K562 (cell line): Measurements from ENCODE around the gene RAD1. TPM values are rescaled to one million over a fixed set of nuclear protein-coding genes. Genes with fewer than 3 reads are reported as not detected.

ENCODE experiments used
- polyA plus RNA-seq, 8 experiments: library from polyadenylated mRNA; depleted of rRNA in 4 of 8; stranded (reverse) in 5 of 8; unstranded in 3 of 8; fragments of >200 nt; fragmentation: Nextera tagmentation in 2 of 8; fragmentation: Illumina TruSeq in 1 of 8; extraction: Ambion mirVana in 2 of 8; extraction: Trizol in 1 of 8; gene quantifications; 2 replicates each; pipeline versions ENCODE4 v1.2.1 to v1.2.3, GENCODE V29; 2011 to 2014; ENCODE audit warnings: inconsistent platforms in 1 of 8, missing spikeins in 1 of 8
- total RNA-seq, 7 experiments: library from RNA; depleted of rRNA in 6 of 7; stranded (reverse); fragments of >200 nt in 6 of 7; fragmentation: Illumina TruSeq in 2 of 7; extraction: Trizol in 2 of 7; gene quantifications; 2 replicates each; pipeline versions ENCODE4 v1.2.1 to v1.2.3, GENCODE V29; 2011 to 2021; ENCODE audit warnings: low replicate concordance in 1 of 7
- TF ChIP-seq, protein P1 (sequence below): fragments of 450-650 bp; IDR thresholded peaks from 2 replicates; pipeline ENCODE4 v1.6.1; 2016; ENCODE audit warnings: mild to moderate bottlenecking, moderate library complexity

RAD1 gene
- total and polyA plus RNA-seq, 9 of the 15 experiments (the other 6 are each of a cell fraction or from before 2014, with no cell fraction given), result 44.5 to 148 (median 60.8) TPM

DNA sequence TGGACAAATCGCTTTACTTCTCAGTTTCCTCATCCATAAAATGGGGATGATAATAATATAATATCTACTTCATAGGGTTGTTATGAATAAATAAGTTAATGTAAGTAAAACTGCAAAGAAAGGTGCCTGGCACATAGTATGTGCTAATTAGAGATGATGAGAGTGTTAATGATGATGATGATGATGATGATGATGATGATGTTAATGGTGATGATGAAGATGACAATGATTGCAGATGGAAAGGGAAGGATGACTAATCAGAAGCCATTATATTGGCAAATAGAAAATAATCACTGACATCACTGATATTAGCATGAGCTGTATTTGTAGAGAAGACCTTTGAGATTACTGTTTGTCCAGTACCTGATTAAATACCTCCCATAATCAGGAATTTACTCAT, 20.6 kb downstream of the RAD1 start (continued):
- TF ChIP-seq, protein P1, sequence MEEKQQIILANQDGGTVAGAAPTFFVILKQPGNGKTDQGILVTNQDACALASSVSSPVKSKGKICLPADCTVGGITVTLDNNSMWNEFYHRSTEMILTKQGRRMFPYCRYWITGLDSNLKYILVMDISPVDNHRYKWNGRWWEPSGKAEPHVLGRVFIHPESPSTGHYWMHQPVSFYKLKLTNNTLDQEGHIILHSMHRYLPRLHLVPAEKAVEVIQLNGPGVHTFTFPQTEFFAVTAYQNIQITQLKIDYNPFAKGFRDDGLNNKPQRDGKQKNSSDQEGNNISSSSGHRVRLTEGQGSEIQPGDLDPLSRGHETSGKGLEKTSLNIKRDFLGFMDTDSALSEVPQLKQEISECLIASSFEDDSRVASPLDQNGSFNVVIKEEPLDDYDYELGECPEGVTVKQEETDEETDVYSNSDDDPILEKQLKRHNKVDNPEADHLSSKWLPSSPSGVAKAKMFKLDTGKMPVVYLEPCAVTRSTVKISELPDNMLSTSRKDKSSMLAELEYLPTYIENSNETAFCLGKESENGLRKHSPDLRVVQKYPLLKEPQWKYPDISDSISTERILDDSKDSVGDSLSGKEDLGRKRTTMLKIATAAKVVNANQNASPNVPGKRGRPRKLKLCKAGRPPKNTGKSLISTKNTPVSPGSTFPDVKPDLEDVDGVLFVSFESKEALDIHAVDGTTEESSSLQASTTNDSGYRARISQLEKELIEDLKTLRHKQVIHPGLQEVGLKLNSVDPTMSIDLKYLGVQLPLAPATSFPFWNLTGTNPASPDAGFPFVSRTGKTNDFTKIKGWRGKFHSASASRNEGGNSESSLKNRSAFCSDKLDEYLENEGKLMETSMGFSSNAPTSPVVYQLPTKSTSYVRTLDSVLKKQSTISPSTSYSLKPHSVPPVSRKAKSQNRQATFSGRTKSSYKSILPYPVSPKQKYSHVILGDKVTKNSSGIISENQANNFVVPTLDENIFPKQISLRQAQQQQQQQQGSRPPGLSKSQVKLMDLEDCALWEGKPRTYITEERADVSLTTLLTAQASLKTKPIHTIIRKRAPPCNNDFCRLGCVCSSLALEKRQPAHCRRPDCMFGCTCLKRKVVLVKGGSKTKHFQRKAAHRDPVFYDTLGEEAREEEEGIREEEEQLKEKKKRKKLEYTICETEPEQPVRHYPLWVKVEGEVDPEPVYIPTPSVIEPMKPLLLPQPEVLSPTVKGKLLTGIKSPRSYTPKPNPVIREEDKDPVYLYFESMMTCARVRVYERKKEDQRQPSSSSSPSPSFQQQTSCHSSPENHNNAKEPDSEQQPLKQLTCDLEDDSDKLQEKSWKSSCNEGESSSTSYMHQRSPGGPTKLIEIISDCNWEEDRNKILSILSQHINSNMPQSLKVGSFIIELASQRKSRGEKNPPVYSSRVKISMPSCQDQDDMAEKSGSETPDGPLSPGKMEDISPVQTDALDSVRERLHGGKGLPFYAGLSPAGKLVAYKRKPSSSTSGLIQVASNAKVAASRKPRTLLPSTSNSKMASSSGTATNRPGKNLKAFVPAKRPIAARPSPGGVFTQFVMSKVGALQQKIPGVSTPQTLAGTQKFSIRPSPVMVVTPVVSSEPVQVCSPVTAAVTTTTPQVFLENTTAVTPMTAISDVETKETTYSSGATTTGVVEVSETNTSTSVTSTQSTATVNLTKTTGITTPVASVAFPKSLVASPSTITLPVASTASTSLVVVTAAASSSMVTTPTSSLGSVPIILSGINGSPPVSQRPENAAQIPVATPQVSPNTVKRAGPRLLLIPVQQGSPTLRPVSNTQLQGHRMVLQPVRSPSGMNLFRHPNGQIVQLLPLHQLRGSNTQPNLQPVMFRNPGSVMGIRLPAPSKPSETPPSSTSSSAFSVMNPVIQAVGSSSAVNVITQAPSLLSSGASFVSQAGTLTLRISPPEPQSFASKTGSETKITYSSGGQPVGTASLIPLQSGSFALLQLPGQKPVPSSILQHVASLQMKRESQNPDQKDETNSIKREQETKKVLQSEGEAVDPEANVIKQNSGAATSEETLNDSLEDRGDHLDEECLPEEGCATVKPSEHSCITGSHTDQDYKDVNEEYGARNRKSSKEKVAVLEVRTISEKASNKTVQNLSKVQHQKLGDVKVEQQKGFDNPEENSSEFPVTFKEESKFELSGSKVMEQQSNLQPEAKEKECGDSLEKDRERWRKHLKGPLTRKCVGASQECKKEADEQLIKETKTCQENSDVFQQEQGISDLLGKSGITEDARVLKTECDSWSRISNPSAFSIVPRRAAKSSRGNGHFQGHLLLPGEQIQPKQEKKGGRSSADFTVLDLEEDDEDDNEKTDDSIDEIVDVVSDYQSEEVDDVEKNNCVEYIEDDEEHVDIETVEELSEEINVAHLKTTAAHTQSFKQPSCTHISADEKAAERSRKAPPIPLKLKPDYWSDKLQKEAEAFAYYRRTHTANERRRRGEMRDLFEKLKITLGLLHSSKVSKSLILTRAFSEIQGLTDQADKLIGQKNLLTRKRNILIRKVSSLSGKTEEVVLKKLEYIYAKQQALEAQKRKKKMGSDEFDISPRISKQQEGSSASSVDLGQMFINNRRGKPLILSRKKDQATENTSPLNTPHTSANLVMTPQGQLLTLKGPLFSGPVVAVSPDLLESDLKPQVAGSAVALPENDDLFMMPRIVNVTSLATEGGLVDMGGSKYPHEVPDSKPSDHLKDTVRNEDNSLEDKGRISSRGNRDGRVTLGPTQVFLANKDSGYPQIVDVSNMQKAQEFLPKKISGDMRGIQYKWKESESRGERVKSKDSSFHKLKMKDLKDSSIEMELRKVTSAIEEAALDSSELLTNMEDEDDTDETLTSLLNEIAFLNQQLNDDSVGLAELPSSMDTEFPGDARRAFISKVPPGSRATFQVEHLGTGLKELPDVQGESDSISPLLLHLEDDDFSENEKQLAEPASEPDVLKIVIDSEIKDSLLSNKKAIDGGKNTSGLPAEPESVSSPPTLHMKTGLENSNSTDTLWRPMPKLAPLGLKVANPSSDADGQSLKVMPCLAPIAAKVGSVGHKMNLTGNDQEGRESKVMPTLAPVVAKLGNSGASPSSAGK, result no peak
